Stimulated activated CD4-positive, alpha-beta T cell treated with anti-CD3 and anti-CD28 coated beads, Interleukin-15, amount 100 ng/mL, for 24 hours (primary cell): ENCODE results near the gene TAS2R60.
"Not testable (repeated sequence)": the region's sequence is repeated elsewhere in the genome, so short reads cannot be mapped to it uniquely, and the experiment has no call there.

ENCODE experiments used
- DNase-seq: peaks from one replicate; pipeline ENCODE4 v3.0.0-alpha.2; 2020

Gene TAS2R60

GRCh38 chr7:143411976-143412708, 31.1 kb upstream of the TAS2R60 start:
- DNase-seq, result no peak

GRCh38 chr7:143413123-143413522, 30.1 kb upstream of the TAS2R60 start:
- no peak for DNase-seq

GRCh38 chr7:143415209-143415608, 28.0 kb upstream of the TAS2R60 start:
- not testable (repeated sequence) for DNase-seq

GRCh38 chr7:143415742-143416397, 27.4 kb upstream of the TAS2R60 start:
- no peak for DNase-seq

- no peak for DNase-seq
Measured at GRCh38 chr7:143416565-143417149, 26.6 kb upstream of the TAS2R60 start.

- DNase-seq, result no peak
Measured at GRCh38 chr7:143417734-143418383, 25.4 kb upstream of the TAS2R60 start.

GRCh38 chr7:143418681-143419458, 24.4 kb upstream of the TAS2R60 start:
- DNase-seq, result no peak

GRCh38 chr7:143419880-143420279, 23.4 kb upstream of the TAS2R60 start:
- no peak for DNase-seq

GRCh38 chr7:143420624-143421023, 22.6 kb upstream of the TAS2R60 start:
- not testable (repeated sequence) for DNase-seq

GRCh38 chr7:143422033-143422432, 21.2 kb upstream of the TAS2R60 start:
- DNase-seq, result no peak

- not testable (repeated sequence) for DNase-seq
Measured at GRCh38 chr7:143424476-143424875, 18.8 kb upstream of the TAS2R60 start.

GRCh38 chr7:143426479-143427142, 16.6 kb upstream of the TAS2R60 start:
- DNase-seq, result no peak

GRCh38 chr7:143429770-143430698, 13.2 kb upstream of the TAS2R60 start:
- no peak for DNase-seq

- no peak for DNase-seq
Measured at GRCh38 chr7:143431109-143431508, 12.1 kb upstream of the TAS2R60 start.

- DNase-seq, result no peak
Measured at GRCh38 chr7:143433759-143434158, 9.5 kb upstream of the TAS2R60 start.

GRCh38 chr7:143434660-143435059, 8.6 kb upstream of the TAS2R60 start:
- DNase-seq, result no peak

GRCh38 chr7:143435266-143435665, 8.0 kb upstream of the TAS2R60 start:
- no peak for DNase-seq

GRCh38 chr7:143436325-143436946, 6.8 kb upstream of the TAS2R60 start:
- DNase-seq, result no peak

- DNase-seq, result no peak
Measured at GRCh38 chr7:143437578-143437977, 5.7 kb upstream of the TAS2R60 start.

- DNase-seq, result no peak
Measured at GRCh38 chr7:143439866-143440265, 3.4 kb upstream of the TAS2R60 start.
